Common myeloid progenitor, CD34-positive (primary cell): ENCODE measurements around the gene DTNBP1.

Experiments used
- CTCF ChIA-PET: fragments of 350-600 bp; sonication (Branson Sonifier 250); formaldehyde crosslinking; loops from one replicate; lab custom pipeline; 2021; ENCODE audit warnings: antibody characterized with exemption; lab: Charles Lee
- POLR2A ChIA-PET: fragments of 350-600 bp; sonication (Branson Sonifier 250); formaldehyde crosslinking; loops from one replicate; lab custom pipeline; 2021; ENCODE audit warnings: antibody characterized with exemption; lab: Charles Lee
- DNase-seq, 3 donors: peaks; one replicate each; pipeline versions ENCODE4 v3.0.0 to v3.0.0-alpha.2; 2013
- H3K27ac ChIP-seq, 2 experiments: 1 replicate in 1 of 2; 2 replicates in 1 of 2; pipeline ENCODE4 v1.7.0; 2013; ENCODE audit warnings: inconsistent platforms in 2 of 2, low read length in 2 of 2, mild to moderate bottlenecking in 2 of 2, low read depth in 1 of 2, moderate library complexity in 1 of 2; ENCODE audit not compliant: severe bottlenecking in 2 of 2, insufficient read depth in 1 of 2, poor library complexity in 1 of 2
- H3K27me3 ChIP-seq, 5 experiments: replicated peaks in 2 of 5; 1 replicate in 3 of 5; 2 replicates in 2 of 5; pipeline versions ENCODE4 v1.6.1 to v1.7.0; 2013; ENCODE audit warnings: low read length in 4 of 5, mild to moderate bottlenecking in 2 of 5, moderate library complexity in 2 of 5, inconsistent platforms in 1 of 5; ENCODE audit not compliant: insufficient read depth in 5 of 5, control insufficient read depth in 4 of 5
- H3K36me3 ChIP-seq, 4 experiments: 1 replicate in 2 of 4; 2 replicates in 2 of 4; pipeline versions ENCODE4 v1.6.1 to v1.7.0; 2013; ENCODE audit warnings: low read length in 3 of 4, control low read depth in 1 of 4, mild to moderate bottlenecking in 1 of 4; ENCODE audit not compliant: control insufficient read depth in 4 of 4, insufficient read depth in 4 of 4
- H3K4me1 ChIP-seq, 4 experiments: 1 replicate in 3 of 4; 2 replicates in 1 of 4; pipeline versions ENCODE4 v1.6.1 to v1.7.1; 2013; ENCODE audit warnings: low read length in 3 of 4, mild to moderate bottlenecking in 3 of 4, control low read depth in 1 of 4, inconsistent platforms in 1 of 4, moderate library complexity in 1 of 4; ENCODE audit not compliant: control insufficient read depth in 4 of 4, insufficient read depth in 4 of 4; ENCODE audit errors: control extremely low read depth in 1 of 4
- H3K4me3 ChIP-seq, 7 experiments: 1 replicate in 4 of 7; 2 replicates in 3 of 7; pipeline versions ENCODE4 v1.5.1 to v1.7.0; 2013; ENCODE audit warnings: mild to moderate bottlenecking in 7 of 7, low read length in 6 of 7, moderate library complexity in 6 of 7, inconsistent platforms in 2 of 7, low read depth in 2 of 7, control low read depth in 1 of 7; ENCODE audit not compliant: insufficient read depth in 4 of 7, control insufficient read depth in 1 of 7; ENCODE audit errors: extremely low read depth in 1 of 7
- H3K9me3 ChIP-seq, 5 experiments: 1 replicate in 4 of 5; 2 replicates in 1 of 5; pipeline versions ENCODE4 v1.6.1 to v1.7.1; 2013; ENCODE audit warnings: low read length in 4 of 5, mild to moderate bottlenecking in 2 of 5, inconsistent platforms in 1 of 5, low read depth in 1 of 5, moderate library complexity in 1 of 5; ENCODE audit not compliant: control insufficient read depth in 4 of 5, insufficient read depth in 2 of 5; ENCODE audit errors: control extremely low read depth in 1 of 5
- WGBS: methylation state at CpG from one replicate; pipeline ENCODE4 v1.1.5; 2013; ENCODE audit not compliant: insufficient coverage; 5-methylcytosine and 5-hydroxymethylcytosine counted together

DTNBP1 gene

DNA sequence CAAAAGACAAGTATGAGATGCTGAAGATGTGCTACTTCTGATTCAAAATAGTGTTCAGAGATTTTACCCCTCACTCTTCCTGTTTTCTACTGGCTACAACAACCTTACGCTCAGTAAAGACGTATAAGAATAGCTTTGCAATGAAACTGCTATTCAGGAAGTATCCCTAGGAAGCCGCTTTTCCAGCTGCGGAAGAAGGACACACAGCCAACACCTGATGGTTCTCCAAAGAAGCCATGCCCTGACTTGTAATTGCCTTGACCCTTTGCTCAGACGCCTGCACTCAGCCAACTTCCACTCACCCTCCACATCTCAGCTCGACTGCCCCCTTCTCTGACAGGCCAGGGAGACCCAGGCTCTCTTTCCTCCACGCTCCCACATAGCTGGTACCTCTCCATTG is 111.6 kb downstream of the DTNBP1 start:
- H3K4me3 ChIP-seq, result peak overlapping the region in 3 of 7 experiments; percentile 1 to 46 (median 1)
- WGBS, result 66% methylated on average over 7 of the region's 7 CpGs
- DNase-seq, result no peak
- no peak overlapping the region for H3K27ac ChIP-seq
- H3K9me3 ChIP-seq, result no peaks in the 10 kb centered on the region
- ChIA-PET CTCF (interaction anchor here (0.8 to 1.8 kb wide), 4 partner anchors 30 to 75 kb away, joined by 3 to 5 read pairs (median 3); no protein-coding TSS in a partner anchor), POLR2A (no interaction called here)
- peaks cover 0 to 7% (median 3%) of the 10 kb centered on the region in 4 experiments for H3K36me3 ChIP-seq
- no peaks in the 10 kb centered on the region for H3K27me3 ChIP-seq
- peaks cover 5 to 31% (median 20%) of the 10 kb centered on the region in 4 experiments for H3K4me1 ChIP-seq

DNA sequence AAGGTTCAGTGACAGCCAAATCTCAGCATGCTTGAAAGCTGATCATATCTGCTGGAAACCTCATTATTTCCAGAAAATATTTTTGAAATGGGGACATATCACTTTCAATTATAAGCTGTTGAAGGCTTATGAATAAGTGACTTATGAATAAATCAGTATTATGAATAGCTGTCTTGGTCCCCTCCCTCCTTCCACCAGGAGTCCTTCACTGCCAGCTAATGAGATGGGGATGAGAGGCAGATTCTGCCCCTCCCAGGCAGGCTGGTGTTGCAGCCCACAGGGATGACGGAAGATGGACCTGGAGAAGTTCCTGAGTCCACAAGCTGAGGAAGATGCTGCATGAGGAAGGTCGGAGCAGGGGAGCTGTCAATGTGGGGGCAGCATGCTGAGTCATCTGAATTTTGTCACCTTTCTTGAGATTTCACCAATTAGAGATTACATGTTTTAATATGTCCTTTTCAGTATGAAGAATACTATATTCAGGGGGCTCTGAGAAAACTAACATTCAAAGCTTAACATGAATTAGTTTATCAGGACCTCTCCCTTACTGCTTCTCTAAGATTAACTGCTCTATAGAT is 112.2 kb downstream of the DTNBP1 start:
- WGBS, result 60% methylated on average over 1 of the region's 2 CpGs
- CTCF ChIA-PET, result interaction anchor here (0.8 to 1.8 kb wide), 5 partner anchors 12 to 76 kb away, joined by 3 to 5 read pairs (median 3); no protein-coding TSS in a partner anchor

DNA sequence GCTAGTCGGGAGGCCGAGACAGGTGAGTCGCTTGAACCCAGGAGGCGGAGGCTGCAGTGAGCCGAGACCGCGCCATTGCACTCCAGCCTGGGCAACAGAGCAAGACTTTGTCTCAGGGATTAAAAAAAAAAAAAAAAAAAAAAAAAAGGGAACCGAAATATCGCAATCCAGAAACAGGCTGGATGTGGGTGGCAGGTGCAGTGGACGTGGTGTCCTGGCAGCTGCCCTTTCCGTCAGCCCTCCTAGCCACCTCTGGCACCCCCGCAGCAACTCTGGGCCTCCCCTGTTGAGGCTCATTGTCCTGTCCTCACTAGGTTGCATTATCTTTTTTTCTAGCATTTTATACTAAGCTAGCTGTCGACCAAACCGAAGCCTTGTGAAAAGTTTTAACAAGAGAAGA is 113.5 kb downstream of the DTNBP1 start:
- DNase-seq, result peak in 2 of 3 donors; percentile 23 to 35
- ChIA-PET POLR2A (no interaction called here), CTCF (interaction anchor here (1.3 to 1.4 kb wide), 3 partner anchors 11 to 59 kb away, joined by 3 to 4 read pairs (median 3); no protein-coding TSS in a partner anchor)
- Histone ChIP-seq H3K4me1 (peaks cover 5 to 21% (median 14%) of the 10 kb centered on the region in 4 experiments), H3K36me3 (peaks cover 0 to 7% (median 3%) of the 10 kb centered on the region in 4 experiments), H3K27me3 (no peaks in the 10 kb centered on the region), H3K27ac (no peak overlapping the region), H3K9me3 (peaks cover 0 to 3% (median 0%) of the 10 kb centered on the region in 5 experiments), H3K4me3 (no peak overlapping the region)
- 95% methylated on average over 13 of the region's 14 CpGs for WGBS

More for the DNA sequence above, 112.2 kb downstream of the DTNBP1 start:
- peaks cover 5 to 27% (median 16%) of the 10 kb centered on the region in 4 experiments for H3K4me1 ChIP-seq
- H3K9me3 ChIP-seq, result no peaks in the 10 kb centered on the region
- POLR2A ChIA-PET, result no interaction called here
- peaks cover 0 to 7% (median 3%) of the 10 kb centered on the region in 4 experiments for H3K36me3 ChIP-seq
- DNase-seq, result peak in 1 of 3 donors; percentile 22
- no peaks in the 10 kb centered on the region for H3K27me3 ChIP-seq
- H3K27ac ChIP-seq, result no peak overlapping the region
- H3K4me3 ChIP-seq, result no peak overlapping the region

DNA sequence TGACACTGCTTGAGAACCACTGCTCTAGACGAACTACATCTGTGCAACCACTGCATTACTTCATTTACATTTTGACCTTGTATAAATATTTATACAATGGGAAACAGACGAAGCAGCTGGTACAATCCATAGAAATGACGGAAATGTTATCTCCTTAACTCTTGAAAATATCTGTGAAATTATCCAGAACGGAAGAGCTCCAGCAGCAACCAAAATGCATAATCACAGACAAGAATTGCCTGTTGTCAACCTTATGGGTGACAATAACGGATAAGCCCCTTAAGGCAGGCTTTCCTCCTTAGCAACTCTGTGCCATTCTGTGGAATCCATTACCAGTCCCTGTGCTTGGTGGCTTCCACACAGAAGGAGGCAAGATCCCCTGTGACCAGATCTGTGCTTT is 115.4 kb downstream of the DTNBP1 start:
- POLR2A ChIA-PET, result no interaction called here
- Histone ChIP-seq H3K27me3 (no peaks in the 10 kb centered on the region), H3K4me1 (peaks cover 5 to 21% (median 16%) of the 10 kb centered on the region in 4 experiments), H3K4me3 (no peak overlapping the region), H3K27ac (no peak overlapping the region), H3K9me3 (peaks cover 0 to 14% (median 7%) of the 10 kb centered on the region in 5 experiments), H3K36me3 (peaks cover 0 to 7% (median 3%) of the 10 kb centered on the region in 4 experiments)
- DNase-seq, result no peak
- CTCF ChIA-PET, result no interaction called here
- 95% methylated on average over 5 of the region's 5 CpGs for WGBS

GRCh38 chr6:15546591-15546990 is 116.2 kb downstream of the DTNBP1 start:
- WGBS, result 92% methylated on average over 2 of the region's 5 CpGs
- no peak overlapping the region for H3K27ac ChIP-seq
- no peak for DNase-seq
- H3K27me3 ChIP-seq, result no peaks in the 10 kb centered on the region
- H3K9me3 ChIP-seq, result peaks cover 0 to 14% (median 7%) of the 10 kb centered on the region in 5 experiments
- H3K4me3 ChIP-seq, result no peak overlapping the region
- peaks cover 0 to 3% (median 2%) of the 10 kb centered on the region in 4 experiments for H3K36me3 ChIP-seq
- H3K4me1 ChIP-seq, result peaks cover 2 to 13% (median 10%) of the 10 kb centered on the region in 4 experiments
- POLR2A ChIA-PET, result no interaction called here
- CTCF ChIA-PET, result no interaction called here

GRCh38 chr6:15544321-15544900 is 118.4 kb downstream of the DTNBP1 start:
- CTCF ChIA-PET, result no interaction called here
- no peak for DNase-seq
- 96% methylated on average over 4 of the region's 4 CpGs for WGBS

More at GRCh38 chr6:15544321-15544900, 118.4 kb downstream of the DTNBP1 start:
- peaks cover 0 to 14% (median 7%) of the 10 kb centered on the region in 5 experiments for H3K9me3 ChIP-seq
- peaks cover 0 to 4% (median 0%) of the 10 kb centered on the region in 4 experiments for H3K4me1 ChIP-seq
- POLR2A ChIA-PET, result no interaction called here
- H3K27ac ChIP-seq, result no peak overlapping the region
- peaks cover 0 to 3% (median 1%) of the 10 kb centered on the region in 4 experiments for H3K36me3 ChIP-seq
- H3K4me3 ChIP-seq, result no peak overlapping the region
- H3K27me3 ChIP-seq, result no peaks in the 10 kb centered on the region
